ENCODE results near the gene UNC13C.

GRCh38 chr15:53987480-53987879 is 9.2 kb downstream of the UNC13C start:
- TF ChIP-seq CTCF (IDR thresholded peaks at IDR 0.05) = no peak
- TF ChIP-seq EP300 (IDR thresholded peaks at IDR 0.05) = no peak

All from tibial nerve (tissue), 4 donors.